Renal pelvis (tissue), 12 donors: ENCODE data around the gene ABCA6. TPM values are rescaled to one million over a fixed set of nuclear protein-coding genes. Genes with fewer than 3 reads are reported as not detected.
"Not testable (repeated sequence)": the region's sequence is repeated elsewhere in the genome, so short reads cannot be mapped to it uniquely, and the experiment has no call there.

Source experiments
- DNase-seq: peaks from one replicate; pipeline ENCODE4 v3.0.0-alpha.2; 2013
- long read RNA-seq, 16 experiments: transcript quantifications; one replicate each; lab custom pipeline, GENCODE V29; 2026
- polyA plus RNA-seq, 3 donors: library from polyadenylated mRNA; unstranded; fragments of 120-200 nt; gene quantifications; one replicate each; pipeline ENCODE4 v1.2.1, GENCODE V29; 2013; ENCODE audit not compliant: insufficient read length in 3 of 3

The ABCA6 gene
- polyA plus RNA-seq, result 1 to 10 TPM; 4.2 to 6.0 (median 5.5) TPM
- long read RNA-seq, donor 1, result 0 reads
- long read RNA-seq, donor 2, result 0 reads
- long read RNA-seq, donor 3, result 0 reads
- long read RNA-seq, donor 4, result 0 reads
- long read RNA-seq, donor 5, result 0 reads
- long read RNA-seq, donor 6, result 0 reads
- long read RNA-seq, donor 7, result 0 reads
- long read RNA-seq, donor 8, partial matches to known transcripts, result 0 of 1 reads
- long read RNA-seq, donor 8, other reads (novel, unspliced or antisense), result 0 of 1 reads
- long read RNA-seq, donor 9, result 0 reads
- long read RNA-seq, donor 10, result 0 reads
- long read RNA-seq, donor 11, partial matches to known transcripts, result 0 of 1 reads
- long read RNA-seq, donor 11, other reads (novel, unspliced or antisense), result 0 of 1 reads
- long read RNA-seq, donor 12, result 0 reads
- long read RNA-seq, donor 13, result 0 reads
- long read RNA-seq, donor 14, result 0 reads
- long read RNA-seq, donor 15, result 0 reads
- long read RNA-seq, donor 16, result 0 reads

DNA sequence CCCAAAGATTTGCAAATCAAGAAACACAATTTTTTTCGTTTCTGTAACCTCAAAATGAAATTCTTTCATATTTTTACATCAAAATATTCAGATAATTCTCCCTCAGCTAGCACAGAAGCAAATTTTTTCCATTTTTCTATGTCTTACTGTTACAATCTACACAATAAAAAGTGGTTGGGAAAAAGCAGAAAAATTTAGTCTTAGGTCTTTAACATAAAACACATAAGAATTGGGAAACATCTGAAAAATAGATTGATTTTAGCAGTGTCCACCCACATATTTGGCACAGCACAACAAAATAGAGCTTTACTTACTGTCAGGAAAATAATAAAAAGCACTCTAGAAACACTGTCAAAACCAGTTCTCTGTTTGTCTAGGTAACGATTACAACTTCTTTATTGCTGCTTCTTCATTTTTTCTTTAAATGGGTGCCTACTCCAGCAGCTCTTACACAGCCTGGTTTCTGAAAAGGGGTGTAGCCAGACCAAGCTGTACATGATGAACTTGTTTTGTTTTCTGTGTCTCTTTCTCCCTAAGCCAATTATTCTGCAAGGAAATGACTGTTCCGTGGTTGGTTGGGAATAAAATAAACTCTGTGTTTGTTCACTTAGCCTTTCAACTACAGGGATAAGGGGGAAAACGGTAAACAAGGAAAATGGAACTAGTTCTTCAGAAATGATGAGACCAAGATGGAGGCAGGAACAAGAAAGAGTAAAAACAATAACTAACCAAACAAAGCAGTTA, at the start of gene ABCA6:
Gene ABCA6, minus strand, starts transcription at position 465 of the 744 bp plus-strand sequence. CDS start 1,192 bp downstream, outside the sequence.
- no peak for DNase-seq

DNA sequence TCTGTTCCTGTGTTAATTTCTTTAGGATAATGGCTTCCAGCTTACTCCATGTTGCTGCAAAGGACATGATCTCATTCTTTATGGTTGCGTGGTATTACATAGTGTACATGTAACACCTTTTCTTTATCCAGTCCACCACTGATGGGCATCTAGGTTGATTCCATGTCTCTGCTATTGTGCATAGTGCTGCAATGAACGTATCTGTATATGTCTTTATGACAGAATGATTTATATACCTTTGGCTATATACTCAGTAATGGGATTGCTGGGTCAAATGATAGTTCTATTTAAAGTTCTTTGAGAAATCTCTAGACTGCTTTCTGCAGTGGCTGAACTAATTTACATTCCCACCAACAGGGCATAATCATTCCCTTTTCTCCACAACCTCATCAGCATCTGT, 47.1 kb upstream of the ABCA6 start:
- DNase-seq, result no peak

- DNase-seq, result peak; percentile 9
Measured at GRCh38 chr17:69188064-69188463, 46.4 kb upstream of the ABCA6 start.

DNA sequence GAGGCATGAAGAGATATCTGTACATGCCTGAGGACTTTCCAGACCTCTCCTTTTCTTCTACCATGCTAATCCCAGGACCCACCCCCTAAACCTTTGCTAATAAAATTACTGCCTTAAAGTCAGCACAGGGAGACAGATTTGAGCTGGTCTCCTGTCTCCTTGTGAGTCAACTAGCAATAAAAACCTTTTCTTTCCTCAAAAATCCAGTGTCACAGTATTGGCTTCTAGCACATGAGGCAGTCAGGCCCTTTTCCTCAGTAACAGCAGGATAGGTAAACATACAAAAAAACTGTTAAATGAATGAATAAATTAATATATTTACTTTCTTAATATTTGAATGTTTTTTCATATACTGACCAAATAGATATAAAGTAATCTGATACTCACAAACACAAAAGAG, 45.6 kb upstream of the ABCA6 start:
- DNase-seq, result no peak

DNA sequence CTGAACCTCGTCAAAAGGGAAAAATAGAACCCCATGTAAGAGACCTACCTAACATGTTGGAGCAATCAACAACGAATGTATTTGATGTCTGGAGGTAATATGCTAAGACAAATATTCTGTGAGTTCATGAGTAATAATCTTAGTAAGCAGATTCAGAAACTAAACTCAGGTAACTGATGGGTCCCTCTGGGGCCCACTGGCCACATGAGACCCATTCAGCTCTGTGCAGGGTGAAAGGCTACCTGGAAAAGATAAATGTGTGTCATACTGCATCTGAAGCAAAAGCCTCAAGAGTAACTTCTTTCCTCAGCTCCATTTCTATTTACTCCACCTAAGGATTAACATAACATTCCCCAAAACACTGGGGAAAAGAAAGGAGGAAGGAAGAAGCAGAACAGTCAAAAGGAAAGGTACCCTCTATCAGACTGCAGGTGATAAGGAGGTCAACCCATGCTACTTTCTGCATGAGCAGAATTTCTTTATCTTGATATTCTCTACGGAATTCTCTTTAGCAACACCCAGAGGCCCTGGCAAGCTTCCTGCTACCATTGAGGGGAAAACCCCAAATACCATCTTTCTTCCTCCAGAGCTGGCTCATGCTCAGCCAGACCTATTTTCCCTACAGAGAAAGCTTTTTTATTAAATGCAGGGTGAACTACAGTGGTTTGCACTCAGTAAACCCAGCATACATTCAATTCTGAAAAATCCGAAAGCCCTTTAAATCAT, 37.7 kb upstream of the ABCA6 start:
- DNase-seq, result no peak

- DNase-seq, result no peak
Measured at GRCh38 chr17:69176457-69176795, 34.7 kb upstream of the ABCA6 start.

DNA sequence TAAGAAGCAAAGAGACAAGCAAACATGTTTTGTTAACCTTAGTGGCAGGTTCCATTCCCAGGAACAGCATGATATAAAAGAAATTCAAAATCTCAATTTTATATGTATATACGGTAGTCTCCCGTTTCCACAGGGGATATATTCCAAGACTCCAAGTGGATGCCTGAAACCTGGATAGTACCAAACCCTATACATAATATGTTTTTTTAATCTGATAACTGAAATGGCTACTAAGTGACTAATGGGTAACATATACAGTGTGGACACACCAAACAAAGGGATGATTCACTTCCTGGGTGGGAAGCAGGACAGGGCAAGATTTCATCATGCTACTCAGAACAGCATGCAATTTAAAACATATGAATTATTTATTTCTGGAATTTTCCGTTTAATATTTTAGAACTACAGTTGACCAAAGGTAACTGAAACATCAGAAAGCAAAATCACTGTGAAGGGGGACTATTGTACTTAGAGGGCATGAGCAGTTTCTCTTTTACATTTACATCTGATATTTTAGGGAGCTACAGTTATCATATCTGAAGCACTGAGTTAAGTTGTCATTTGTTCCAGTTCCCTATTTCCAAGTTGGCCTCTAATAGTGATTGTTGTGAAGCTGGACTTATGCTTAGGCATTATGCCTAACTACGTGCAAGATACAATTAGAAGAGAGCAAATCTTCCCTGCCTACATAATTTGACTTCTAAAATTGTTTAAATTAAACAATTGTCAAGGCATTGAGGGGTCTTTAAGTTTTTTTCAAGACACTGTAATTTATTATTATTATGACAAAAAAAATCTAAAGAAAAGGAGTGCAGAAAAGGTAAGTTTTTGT, 34.1 kb upstream of the ABCA6 start:
- DNase-seq, result no peak

DNA sequence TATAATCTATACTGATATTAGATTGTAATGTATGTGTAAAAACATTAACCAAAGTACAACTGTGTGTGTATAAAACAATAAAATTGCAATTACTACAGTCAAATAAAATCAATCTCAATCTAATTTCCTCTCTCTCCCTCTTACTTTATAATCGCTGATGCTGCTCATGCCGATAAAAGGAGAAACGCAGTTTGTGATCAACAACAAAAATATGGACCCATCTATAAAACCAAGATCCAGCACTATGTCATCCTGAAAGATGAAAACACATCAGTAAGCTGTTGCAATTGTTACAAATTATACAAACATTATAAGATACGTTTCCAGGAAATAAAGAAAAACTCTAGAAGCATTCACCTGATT, 33.5 kb upstream of the ABCA6 start:
- DNase-seq, result no peak

- DNase-seq, result no peak
Measured at GRCh38 chr17:69173118-69173517, 31.4 kb upstream of the ABCA6 start.

- no peak for DNase-seq
Measured at GRCh38 chr17:69170377-69170776, 28.7 kb upstream of the ABCA6 start.

DNA sequence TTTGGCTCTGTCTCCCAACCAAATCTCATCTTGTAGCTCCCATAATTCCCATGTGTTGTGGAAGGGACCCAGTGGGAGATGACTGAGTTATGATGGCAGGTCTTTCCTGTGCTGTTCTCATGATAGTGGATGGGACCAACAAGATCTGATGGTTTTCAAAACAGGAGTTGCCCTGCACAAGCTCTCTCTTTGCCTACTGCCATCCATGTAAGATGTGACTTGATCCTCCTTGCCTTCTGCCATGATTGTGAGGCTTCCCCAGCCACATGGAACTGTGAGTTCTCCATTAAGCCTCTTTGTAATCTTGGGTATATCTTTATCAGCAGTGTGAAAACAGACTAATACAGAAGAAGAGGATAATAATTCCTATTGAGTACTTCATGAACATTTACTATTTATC, 26.9 kb upstream of the ABCA6 start:
- not testable (repeated sequence) for DNase-seq

DNA sequence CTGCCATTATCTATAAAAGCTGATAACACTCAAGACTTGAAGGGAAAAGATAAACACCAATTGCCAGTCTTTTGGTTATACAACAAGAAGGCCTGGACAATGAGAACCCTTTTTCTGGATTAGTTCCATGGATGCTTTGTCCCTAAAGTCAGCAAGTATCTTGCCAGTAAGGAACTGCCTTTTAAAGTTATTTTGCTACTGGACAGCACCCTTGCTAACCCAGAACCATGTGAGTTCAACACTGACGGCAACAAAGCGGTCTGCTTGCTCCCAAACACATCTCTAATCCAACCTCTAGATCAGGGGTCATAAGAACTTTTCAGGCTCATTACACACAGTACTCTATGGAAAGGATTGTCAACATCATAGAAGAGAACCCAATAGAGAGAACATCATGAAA, 25.3 kb upstream of the ABCA6 start:
- DNase-seq, result no peak

DNA sequence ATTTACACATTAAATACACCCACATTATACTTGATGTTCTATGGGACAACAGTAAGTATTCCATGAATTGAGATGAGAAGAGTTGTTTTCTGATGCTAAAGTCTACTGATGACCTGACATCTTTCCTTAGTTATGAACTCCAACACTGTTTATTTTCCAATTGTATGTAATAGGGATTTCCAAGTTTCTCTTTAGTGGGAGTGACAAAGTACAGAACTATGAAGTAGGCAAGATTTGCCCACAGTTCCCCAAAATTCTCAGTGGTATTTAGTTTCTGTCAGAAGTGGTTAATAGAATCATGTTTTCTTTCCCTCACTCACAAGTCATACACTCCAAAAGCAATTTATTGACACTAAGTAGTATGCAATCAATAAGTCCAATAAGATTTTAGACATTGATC, 22.5 kb upstream of the ABCA6 start:
- DNase-seq, result no peak

GRCh38 chr17:69159418-69159817, 17.7 kb upstream of the ABCA6 start:
- no peak for DNase-seq

DNA sequence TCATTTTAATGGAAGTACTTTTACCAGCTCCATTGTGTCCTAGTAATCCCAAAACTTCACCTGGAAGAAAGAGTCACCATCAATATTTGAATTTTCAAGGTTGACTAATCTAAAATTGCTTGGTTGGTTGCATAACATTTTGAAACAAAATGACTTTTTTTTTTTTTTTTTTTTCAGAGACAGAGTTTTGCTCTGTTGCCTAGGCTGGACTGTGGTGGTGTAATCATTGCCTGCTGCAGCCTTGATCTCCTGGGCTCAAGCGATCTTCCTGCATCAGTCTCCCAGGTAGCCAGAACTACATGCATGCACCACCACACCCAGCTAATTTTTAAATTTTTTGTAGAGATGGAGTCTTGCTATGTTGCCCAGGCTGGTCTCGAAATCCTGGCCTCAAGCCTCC, 12.6 kb upstream of the ABCA6 start:
- no peak for DNase-seq

DNA sequence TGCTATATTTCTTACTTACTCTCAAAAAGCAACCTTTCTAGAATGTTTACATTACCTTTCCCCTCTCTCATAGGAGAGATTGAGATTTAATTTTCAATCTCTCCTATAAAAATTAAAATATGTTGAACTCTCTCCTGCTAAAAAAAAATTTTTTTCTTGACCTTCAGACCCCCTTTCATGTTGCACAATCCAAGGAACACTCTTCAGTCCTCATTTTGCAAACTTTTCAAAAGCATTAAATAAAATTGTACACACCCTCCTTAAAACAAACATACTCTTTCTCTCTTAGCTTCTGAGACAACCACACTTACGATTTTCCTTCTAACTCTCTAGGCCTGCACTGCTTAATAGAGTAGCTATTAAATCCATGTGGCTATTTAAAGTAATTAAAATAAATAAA, 8.6 kb upstream of the ABCA6 start:
- DNase-seq, result no peak

GRCh38 chr17:69147460-69147859, 5.8 kb upstream of the ABCA6 start:
- DNase-seq, result no peak

DNA sequence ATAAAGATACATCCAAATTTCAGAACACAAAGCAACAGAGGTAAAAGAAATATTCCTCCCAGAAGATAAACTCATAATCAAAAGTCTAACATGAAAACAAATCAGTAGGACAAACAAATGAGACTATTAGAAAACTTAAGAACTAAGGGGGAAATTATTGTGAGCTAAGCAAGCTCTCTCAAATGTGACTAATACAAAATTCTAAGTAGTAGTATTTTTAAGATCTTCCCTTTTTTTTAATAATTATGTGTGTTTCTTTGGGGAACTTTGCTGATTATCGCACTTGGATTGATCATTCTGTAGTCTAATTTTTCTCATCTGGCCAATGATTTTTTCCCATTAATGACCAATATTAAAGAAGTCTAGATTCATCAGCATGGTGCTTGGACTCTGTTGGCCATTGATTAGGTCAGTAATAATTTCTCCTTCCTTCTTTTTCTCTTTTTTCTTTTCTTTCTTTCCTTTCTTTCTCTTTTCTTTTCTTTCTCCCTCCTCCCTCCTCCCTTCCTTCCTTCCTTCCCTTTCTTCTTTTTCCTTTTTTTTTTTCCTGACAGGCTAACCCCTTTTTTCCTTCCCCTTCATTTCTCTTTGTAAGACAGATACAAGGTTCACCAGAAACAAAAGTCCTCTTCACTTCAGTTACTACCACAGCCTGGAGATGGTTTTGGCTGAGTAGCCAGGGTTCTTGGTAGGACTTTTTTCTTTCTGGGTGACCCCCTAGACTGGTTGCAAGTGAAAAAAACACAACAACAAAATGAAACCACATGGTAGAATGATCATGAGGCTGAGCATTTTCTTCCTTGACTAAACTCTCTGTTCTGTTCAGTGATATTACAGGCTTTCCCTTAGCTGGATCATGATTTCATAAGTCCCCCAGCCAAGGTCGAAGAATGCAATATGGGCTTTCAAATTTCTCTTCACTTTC, 2.9 kb upstream of the ABCA6 start:
- DNase-seq, result no peak

- DNase-seq, result no peak
Measured at GRCh38 chr17:69143683-69144231, 2.1 kb upstream of the ABCA6 start.

GRCh38 chr17:69143151-69143550, 1.5 kb upstream of the ABCA6 start:
- DNase-seq, result no peak
